H1 (cell line): Measurements from ENCODE around the gene PRUNE1. TPM values are rescaled to one million over a fixed set of nuclear protein-coding genes. Genes with fewer than 3 reads are reported as not detected.

Experiments used
- CTCF ChIA-PET: fragments of 300-600 bp; sonication (Branson Sonifier 250); formaldehyde crosslinking; loops from one replicate; lab custom pipeline; 2021; ENCODE audit not compliant: partially characterized antibody; lab: Charles Lee
- POLR2A ChIA-PET: fragments of 300-600 bp; sonication (Branson Sonifier 250); formaldehyde crosslinking; loops from one replicate; lab custom pipeline; 2021; ENCODE audit warnings: inconsistent platforms; ENCODE audit not compliant: partially characterized antibody; lab: Charles Lee
- DNase-seq, 2 experiments: peaks; one replicate each; pipeline versions ENCODE4 v3.0.0 to v3.0.0-alpha.2; 2010 to 2022; ENCODE audit warnings: low spot score in 2 of 2, low read depth in 1 of 2, mixed read lengths in 1 of 2
- FAIRE-seq: peaks from 2 replicates; lab custom pipeline; 2011; peaks lifted over from hg19 to GRCh38; lab: Jason Lieb, UNC
- H2AFZ ChIP-seq: 2 replicates; pipeline ENCODE4 v1.8.1; 2012; ENCODE audit warnings: low read length, inconsistent platforms
- H2AK5ac ChIP-seq: 2 replicates; pipeline ENCODE4 v1.6.1; 2013; ENCODE audit warnings: low read depth, low read length
- H2BK120ac ChIP-seq: replicated peaks from 2 replicates; pipeline ENCODE3; 2013; ENCODE audit warnings: low read depth, low read length, inconsistent platforms
- H2BK12ac ChIP-seq: 2 replicates; pipeline ENCODE4 v1.6.1; 2013; ENCODE audit warnings: low read depth, low read length
- H2BK15ac ChIP-seq: 2 replicates; pipeline ENCODE4 v1.6.1; 2013; ENCODE audit warnings: low read length
- H2BK20ac ChIP-seq: 2 replicates; pipeline ENCODE4 v1.6.1; 2013; ENCODE audit warnings: low read length
- H2BK5ac ChIP-seq: 2 replicates; pipeline ENCODE4 v1.6.1; 2013; ENCODE audit warnings: low read depth, low read length
- H3K14ac ChIP-seq: 2 replicates; pipeline ENCODE4 v1.6.1; 2013; ENCODE audit warnings: inconsistent platforms; ENCODE audit not compliant: insufficient read length
- H3K18ac ChIP-seq: 2 replicates; pipeline ENCODE4 v1.6.1; 2013; ENCODE audit warnings: low read length; ENCODE audit errors: extremely low read depth
- H3K23ac ChIP-seq: 2 replicates; pipeline ENCODE4 v1.6.1; 2013; ENCODE audit warnings: inconsistent platforms; ENCODE audit not compliant: insufficient read length
- H3K23me2 ChIP-seq: 2 replicates; pipeline ENCODE4 v1.6.1; 2013; ENCODE audit warnings: low read depth, low read length
- H3K27ac ChIP-seq: 2 replicates; pipeline ENCODE4 v1.6.1; 2011; ENCODE audit warnings: low read depth, low read length, inconsistent platforms
- H3K27me3 ChIP-seq, 4 experiments: replicated peaks in 1 of 4; 1 replicate in 1 of 4; 2 replicates in 3 of 4; pipeline versions ENCODE4 v1.6.1 to v1.8.1; 2011 to 2013; ENCODE audit warnings: low read length in 3 of 4, mild to moderate bottlenecking in 3 of 4, inconsistent platforms in 2 of 4, mixed read lengths in 2 of 4, moderate library complexity in 1 of 4; ENCODE audit not compliant: control insufficient read depth in 3 of 4, insufficient read depth in 3 of 4; ENCODE audit errors: extremely low read depth in 1 of 4
- H3K36me3 ChIP-seq, 4 experiments: 2 replicates each; pipeline versions ENCODE4 v1.6.1 to v1.8.1; 2011 to 2013; ENCODE audit warnings: mild to moderate bottlenecking in 4 of 4, low read length in 3 of 4, moderate library complexity in 2 of 4, control low read depth in 1 of 4, inconsistent platforms in 1 of 4; ENCODE audit not compliant: insufficient read depth in 4 of 4, control insufficient read depth in 2 of 4
- H3K4ac ChIP-seq: replicated peaks from 2 replicates; pipeline ENCODE3; 2013; ENCODE audit warnings: low read length, low read depth, mixed read lengths, inconsistent platforms; ENCODE audit not compliant: insufficient read length
- H3K4me1 ChIP-seq, 4 experiments: replicated peaks in 1 of 4; 1 replicate in 1 of 4; 2 replicates in 3 of 4; pipeline versions ENCODE4 v1.6.1 to v1.8.1; 2011 to 2013; ENCODE audit warnings: low read length in 3 of 4, inconsistent platforms in 2 of 4, mixed read lengths in 1 of 4; ENCODE audit not compliant: insufficient read depth in 4 of 4, control insufficient read depth in 3 of 4
- H3K4me2 ChIP-seq, 2 experiments: 2 replicates each; pipeline versions ENCODE4 v1.6.1 to v1.8.1; 2011 to 2013; ENCODE audit warnings: low read depth in 2 of 2, low read length in 2 of 2, control low read depth in 1 of 2, inconsistent platforms in 1 of 2, mild to moderate bottlenecking in 1 of 2; ENCODE audit not compliant: insufficient read depth in 1 of 2
- H3K4me3 ChIP-seq, 4 experiments: fragments of 200-600, 300-600 bp in 1 of 4; sonication (generic), shearing (Covaris generic), sonication (Bioruptor Twin) in 1 of 4; 2 replicates each; pipeline versions ENCODE4 v1.5.1 to v1.8.1; 2011 to 2016; ENCODE audit warnings: low read length in 4 of 4, low read depth in 3 of 4, control low read depth in 2 of 4, inconsistent platforms in 2 of 4, mild to moderate bottlenecking in 2 of 4, mixed read lengths in 1 of 4, moderate library complexity in 1 of 4; ENCODE audit not compliant: insufficient read depth in 2 of 4; ENCODE audit errors: extremely low read depth in 1 of 4
- H3K56ac ChIP-seq: replicated peaks from 2 replicates; pipeline ENCODE3; 2013; ENCODE audit warnings: low read depth, mild to moderate bottlenecking, mixed read lengths, low read length, inconsistent platforms; ENCODE audit not compliant: insufficient read length
- H3K79me1 ChIP-seq: 2 replicates; pipeline ENCODE4 v1.6.1; 2013; ENCODE audit warnings: low read depth, low read length, control low read depth
- H3K79me2 ChIP-seq, 2 experiments: 2 replicates each; pipeline versions ENCODE4 v1.6.1 to v1.8.1; 2012 to 2013; ENCODE audit warnings: low read length in 2 of 2, mild to moderate bottlenecking in 2 of 2, inconsistent platforms in 1 of 2; ENCODE audit not compliant: insufficient read depth in 2 of 2, control insufficient read depth in 1 of 2
- H3K9ac ChIP-seq, 4 experiments: replicated peaks in 1 of 4; 1 replicate in 1 of 4; 2 replicates in 3 of 4; pipeline versions ENCODE4 v1.6.1 to v1.8.1; 2011 to 2013; ENCODE audit warnings: low read depth in 3 of 4, low read length in 3 of 4, control low read depth in 2 of 4, mild to moderate bottlenecking in 2 of 4, moderate library complexity in 2 of 4, inconsistent platforms in 1 of 4; ENCODE audit errors: extremely low read depth in 1 of 4
- H3K9me3 ChIP-seq, 2 experiments: 2 replicates each; pipeline versions ENCODE4 v1.6.1 to v1.8.1; 2012 to 2013; ENCODE audit warnings: mild to moderate bottlenecking in 2 of 2, moderate library complexity in 2 of 2, control low read depth in 1 of 2, inconsistent platforms in 1 of 2, low read depth in 1 of 2, low read length in 1 of 2, mixed read lengths in 1 of 2; ENCODE audit not compliant: insufficient read depth in 2 of 2
- H4K20me1 ChIP-seq, 2 experiments: replicated peaks in 1 of 2; 2 replicates each; pipeline versions ENCODE3 to v1.8.1; 2011 to 2013; ENCODE audit warnings: inconsistent platforms in 2 of 2, low read length in 2 of 2, mild to moderate bottlenecking in 1 of 2; ENCODE audit not compliant: insufficient read depth in 2 of 2, control insufficient read depth in 1 of 2
- H4K5ac ChIP-seq: 2 replicates; pipeline ENCODE4 v1.6.1; 2013; ENCODE audit warnings: low read length, low read depth, mixed read lengths, inconsistent platforms; ENCODE audit not compliant: insufficient read length
- H4K8ac ChIP-seq: 2 replicates; pipeline ENCODE4 v1.8.0; 2013; ENCODE audit warnings: mild to moderate bottlenecking, moderate library complexity, low read length, inconsistent platforms; ENCODE audit not compliant: insufficient read depth; ENCODE audit errors: extremely low read depth
- H4K91ac ChIP-seq: replicated peaks from 2 replicates; pipeline ENCODE3; 2013; ENCODE audit warnings: low read length, mixed read lengths, inconsistent platforms; ENCODE audit not compliant: insufficient read length
- CHD1 ChIP-seq: IDR thresholded peaks from 2 replicates; pipeline ENCODE4 v1.6.1; 2012; ENCODE audit warnings: low read depth, low read length, improper control_type of control experiment
- EZH2 ChIP-seq: fragments of 200-600 bp; sonication (generic); IDR thresholded peaks from 2 replicates; pipeline ENCODE4 v1.7.1; 2012; ENCODE audit warnings: low read depth, mild to moderate bottlenecking, moderate library complexity, low read length, inconsistent platforms; ENCODE audit not compliant: severe bottlenecking
- KDM5A ChIP-seq: fragments of 200-600 bp; IDR thresholded peaks from 2 replicates; pipeline ENCODE4 v1.7.1; 2012; ENCODE audit warnings: mild to moderate bottlenecking, low read length, inconsistent platforms, mixed read lengths
- MAFK ChIP-seq: IDR thresholded peaks from 2 replicates; pipeline ENCODE4 v1.6.1; 2012; ENCODE audit warnings: low read depth, mild to moderate bottlenecking, improper control_type of control experiment, low read length
- POU5F1 ChIP-seq: IDR thresholded peaks from 2 replicates; pipeline ENCODE4 v1.6.1; 2011; ENCODE audit warnings: low read depth, mild to moderate bottlenecking, low read length, moderate library complexity
- RFX5 ChIP-seq: IDR thresholded peaks from 2 replicates; pipeline ENCODE4 v1.6.1; 2011; ENCODE audit warnings: low read depth, low read length, improper control_type of control experiment, borderline replicate concordance
- SIRT6 ChIP-seq: IDR thresholded peaks from one replicate; pipeline ENCODE4 v1.7.1; 2012; ENCODE audit warnings: low read length, inconsistent platforms
- SUZ12 ChIP-seq: fragments of 200-600 bp; sonication (generic); IDR thresholded peaks from 2 replicates; pipeline ENCODE4 v1.6.1; 2012; ENCODE audit warnings: mild to moderate bottlenecking, inconsistent platforms, low read length, moderate library complexity, mixed read lengths
- TAF1 ChIP-seq: IDR thresholded peaks from 2 replicates; pipeline ENCODE4 v1.6.1; 2011; ENCODE audit warnings: mild to moderate bottlenecking, low read depth, low read length
- TBP ChIP-seq: IDR thresholded peaks from 2 replicates; pipeline ENCODE4 v1.6.1; 2011; ENCODE audit warnings: low read depth, low read length, improper control_type of control experiment
- WGBS, 2 experiments: shearing (Covaris generic) in 1 of 2; methylation state at CpG; one replicate each; pipeline versions ENCODE4 v1.1.6 to v1.1.7; 2013 to 2015; ENCODE audit warnings: low lambda C conversion rate in 2 of 2, mixed read lengths in 2 of 2, inconsistent platforms in 1 of 2, low coverage in 1 of 2, missing lambda C conversion rate in 1 of 2; ENCODE audit not compliant: insufficient replicate concordance in 2 of 2, insufficient coverage in 1 of 2, insufficient read length in 1 of 2; ENCODE audit errors: extremely low coverage in 1 of 2, missing lambda C conversion rate in 1 of 2; 5-methylcytosine and 5-hydroxymethylcytosine counted together
- polyA plus RNA-seq, 7 experiments: library from polyadenylated mRNA; depleted of rRNA in 3 of 7; stranded (reverse) in 5 of 7; unstranded in 2 of 7; fragments of >200 nt in 5 of 7; fragments of 200-250 nt in 2 of 7; gene quantifications; 1 replicate in 5 of 7; 2 replicates in 1 of 7; 4 replicates in 1 of 7; pipeline versions ENCODE4 v1.2.1 to v1.2.3, GENCODE V29; 2011 to 2013; ENCODE audit warnings: missing spikeins in 2 of 7, mixed read lengths in 2 of 7
- total RNA-seq: library from RNA; stranded (reverse); fragmentation: NEBNext Ultra II Directional; extraction: Animal tissue kit (Norgen Biotek cat#: 25700); gene quantifications from 2 replicates; pipeline ENCODE4 v1.2.1, GENCODE V29; 2021
- TF ChIP-seq, protein P1 (sequence below): IDR thresholded peaks from 2 replicates; pipeline ENCODE4 v1.6.1; 2012; ENCODE audit warnings: low read length, inconsistent platforms

Gene PRUNE1
- total and polyA plus RNA-seq, 2 of the 8 experiments (the other 6 are each of a cell fraction or from before 2014, with no cell fraction given) = 32.8 to 54.2 TPM

- no peaks in the 10 kb centered on the region for H3K27me3 ChIP-seq
- H4K5ac ChIP-seq = no peak overlapping the region
- no peak overlapping the region for H3K4ac ChIP-seq
- no peaks in the 10 kb centered on the region for H3K9me3 ChIP-seq
- no peak overlapping the region for H2BK20ac ChIP-seq
- H3K36me3 ChIP-seq = no peaks in the 10 kb centered on the region
- H2BK15ac ChIP-seq = no peak overlapping the region
- H3K23me2 ChIP-seq = peaks cover 3% of the 10 kb centered on the region
- peaks cover 0 to 5% of the 10 kb centered on the region in 2 experiments; a peak in 2 of 4 replicates for H3K79me2 ChIP-seq
- H2AK5ac ChIP-seq = no peak overlapping the region
- no peak overlapping the region for H3K27ac ChIP-seq
- H3K23ac ChIP-seq = no peak overlapping the region
- H3K4me1 ChIP-seq = peaks cover 2 to 5% (median 3%) of the 10 kb centered on the region in 4 experiments; a peak in 4 of 7 replicates
- ChIA-PET CTCF (interaction anchor here (0.7 to 2.0 kb wide), 4 partner anchors 12 to 24 kb away, joined by 3 to 8 read pairs (median 5); partner anchors contain the start of gene BNIPL), POLR2A (interaction anchor here (0.6 to 1.3 kb wide), 4 partner anchors 25 to 450 kb away, joined by 3 to 4 read pairs (median 3); no protein-coding TSS in a partner anchor)
- DNase-seq (no peak), FAIRE-seq (no peak)
- 91% methylated on average over 14 of the region's 14 CpGs; no CpG with 5 or more reads in 1 of the 2 experiments for WGBS, 2 experiments
- no peak overlapping the region for H3K18ac ChIP-seq
- H3K9ac ChIP-seq = no peak overlapping the region
- no peak overlapping the region for H4K91ac ChIP-seq
- H3K14ac ChIP-seq = no peak overlapping the region
- no peak overlapping the region for H3K56ac ChIP-seq
- H2BK120ac ChIP-seq = no peak overlapping the region
- no peak overlapping the region for H4K8ac ChIP-seq
- no peak overlapping the region for H2BK5ac ChIP-seq
- H4K20me1 ChIP-seq = no peaks in the 10 kb centered on the region
- H2BK12ac ChIP-seq = no peak overlapping the region
- H3K4me2 ChIP-seq = no peak overlapping the region
- H3K4me3 ChIP-seq = no peak overlapping the region
- no peak overlapping the region for H2AFZ ChIP-seq
- H3K79me1 ChIP-seq = no peaks in the 10 kb centered on the region
- TF ChIP-seq KDM5A (no peak), TBP (no peak), TAF1 (no peak), EZH2 (no peak), RFX5 (no peak), MAFK (no peak), POU5F1 (no peak), CHD1 (no peak), SUZ12 (no peak), SIRT6 (no peak)
- TF ChIP-seq, protein P1, sequence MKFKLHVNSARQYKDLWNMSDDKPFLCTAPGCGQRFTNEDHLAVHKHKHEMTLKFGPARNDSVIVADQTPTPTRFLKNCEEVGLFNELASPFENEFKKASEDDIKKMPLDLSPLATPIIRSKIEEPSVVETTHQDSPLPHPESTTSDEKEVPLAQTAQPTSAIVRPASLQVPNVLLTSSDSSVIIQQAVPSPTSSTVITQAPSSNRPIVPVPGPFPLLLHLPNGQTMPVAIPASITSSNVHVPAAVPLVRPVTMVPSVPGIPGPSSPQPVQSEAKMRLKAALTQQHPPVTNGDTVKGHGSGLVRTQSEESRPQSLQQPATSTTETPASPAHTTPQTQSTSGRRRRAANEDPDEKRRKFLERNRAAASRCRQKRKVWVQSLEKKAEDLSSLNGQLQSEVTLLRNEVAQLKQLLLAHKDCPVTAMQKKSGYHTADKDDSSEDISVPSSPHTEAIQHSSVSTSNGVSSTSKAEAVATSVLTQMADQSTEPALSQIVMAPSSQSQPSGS = no peak
Observed at GRCh38 chr1:151012684-151013471, 4.6 kb downstream of the PRUNE1 start.
